NOMO-1 treated with dmso at 0.1 percent for 144 hours (cell line): Measurements from ENCODE around the gene CTIF.

Source experiments
- DNase-seq: peaks from one replicate; lab custom pipeline; 2025; ENCODE audit not compliant: unreplicated experiment; lab: John Stamatoyannopoulos, UW

CTIF gene

GRCh38 chr18:48662011-48662661, 123.3 kb downstream of the CTIF start:
- peak; percentile 67 for DNase-seq

GRCh38 chr18:48663096-48663930, 124.5 kb downstream of the CTIF start:
- DNase-seq: no peak

GRCh38 chr18:48663931-48664847, 125.4 kb downstream of the CTIF start:
- DNase-seq: no peak

- no peak for DNase-seq
These were observed 126.8 kb downstream of the CTIF start for GRCh38 chr18:48665654-48666053.

- no peak for DNase-seq
These were observed 127.8 kb downstream of the CTIF start for GRCh38 chr18:48666613-48667012.

- no peak for DNase-seq
These were observed 128.7 kb downstream of the CTIF start for GRCh38 chr18:48667276-48668254.

GRCh38 chr18:48668466-48669179, 129.8 kb downstream of the CTIF start:
- DNase-seq: no peak

- DNase-seq: no peak
These were observed 130.4 kb downstream of the CTIF start for GRCh38 chr18:48669180-48669675.

GRCh38 chr18:48669991-48670750, 131.3 kb downstream of the CTIF start:
- no peak for DNase-seq

- DNase-seq: no peak
These were observed 132.1 kb downstream of the CTIF start for GRCh38 chr18:48670751-48671560.

- DNase-seq: no peak
These were observed 132.7 kb downstream of the CTIF start for GRCh38 chr18:48671561-48671945.

- no peak for DNase-seq
These were observed 134.0 kb downstream of the CTIF start for GRCh38 chr18:48672671-48673340.

- no peak for DNase-seq
These were observed 134.6 kb downstream of the CTIF start for GRCh38 chr18:48673456-48673852.

GRCh38 chr18:48673853-48674721, 135.3 kb downstream of the CTIF start:
- peak; percentile 59 for DNase-seq

- DNase-seq: no peak
These were observed 136.0 kb downstream of the CTIF start for GRCh38 chr18:48674758-48675351.

- peak; percentile 56 for DNase-seq
These were observed 136.5 kb downstream of the CTIF start for GRCh38 chr18:48675352-48675761.
